Colonic mucosa (tissue), 4 donors: ENCODE measurements around the gene PANX2. TPM values are rescaled to one million over a fixed set of nuclear protein-coding genes. Genes with fewer than 3 reads are reported as not detected.
"Not testable (repeated sequence)": the region's sequence is repeated elsewhere in the genome, so short reads cannot be mapped to it uniquely, and the experiment has no call there.

Experiments
- DNase-seq: peaks from one replicate; pipeline ENCODE4 v3.0.0-alpha.2; 2020
- H3K27ac ChIP-seq: fragments of 200-600 bp; one replicate; pipeline ENCODE4 v1.8.0; 2021
- H3K27me3 ChIP-seq: fragments of 200-600 bp; one replicate; pipeline ENCODE4 v1.8.0; 2021
- H3K36me3 ChIP-seq: fragments of 200-600 bp; one replicate; pipeline ENCODE4 v1.8.0; 2021
- H3K4me1 ChIP-seq: fragments of 200-600 bp; one replicate; pipeline ENCODE4 v1.8.0; 2021; ENCODE audit warnings: mild to moderate bottlenecking
- H3K4me3 ChIP-seq: fragments of 200-600 bp; one replicate; pipeline ENCODE4 v1.8.0; 2021
- H3K9ac ChIP-seq, 2 donors: one replicate each; pipeline ENCODE4 v1.7.0; 2013; ENCODE audit warnings: control low read depth in 2 of 2, low read depth in 2 of 2, low read length in 2 of 2
- H3K9me3 ChIP-seq: fragments of 200-600 bp; one replicate; pipeline ENCODE4 v1.8.0; 2021
- intact Hi-C: fragments of 100-400 bp; cut with DNase I; formaldehyde crosslinking; loops from one replicate; pipeline ENCODE4 v1.14.1; 2022
- total RNA-seq, 2 donors: library from RNA; stranded (reverse); fragmentation: NEBNext Ultra II Directional in 1 of 2; extraction: Animal tissue kit (Norgen Biotek cat#: 25700) in 1 of 2; gene quantifications; one replicate each; pipeline ENCODE4 v1.2.1, GENCODE V29; 2021
- TF ChIP-seq, protein P1 (sequence below): fragments of 200-600 bp; IDR thresholded peaks from one replicate; pipeline ENCODE4 v1.8.0; 2022; ENCODE audit warnings: antibody characterized with exemption, mild to moderate bottlenecking
- donor health status: healthy.
- donor health status: DM: no; HTN: no; CAD: no.
- donor health status: DM: no; HTN: no; CAD: no.

The PANX2 gene
- total RNA-seq, 2 donors from 2014 or later: not detected

DNA sequence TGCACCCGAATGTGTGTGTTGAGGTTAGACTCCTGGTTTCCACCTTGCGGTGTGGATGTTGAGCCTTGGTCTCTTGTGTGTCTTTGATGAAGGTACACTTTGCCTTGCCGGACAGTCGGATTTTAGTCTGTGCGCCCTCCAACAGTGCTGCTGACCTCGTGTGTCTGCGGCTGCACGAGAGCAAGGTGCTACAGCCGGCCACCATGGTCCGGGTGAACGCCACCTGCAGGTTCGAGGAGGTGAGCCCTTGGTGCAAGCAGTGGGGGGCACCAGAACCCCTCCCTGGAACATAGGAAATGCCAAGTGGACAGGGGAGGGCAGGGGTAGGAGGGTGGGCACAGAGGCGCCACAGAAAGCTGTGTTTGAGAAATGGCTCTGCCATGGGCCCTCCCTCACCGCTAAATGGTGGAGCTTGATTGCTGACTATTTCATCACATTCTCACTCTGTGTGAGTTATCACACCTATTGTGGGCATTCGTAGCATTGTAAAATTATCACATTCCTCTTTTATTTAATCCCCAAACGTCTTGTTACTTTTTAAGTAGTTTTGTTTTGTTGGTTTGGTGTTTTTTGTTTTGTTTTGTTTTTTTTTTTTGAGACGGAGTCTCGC, 26.4 kb upstream of the PANX2 start:
- Histone ChIP-seq H3K9ac (no peak overlapping the region), H3K9me3 (no peaks in the 10 kb centered on the region), H3K27me3 (no peaks in the 10 kb centered on the region), H3K4me3 (no peak overlapping the region), H3K4me1 (no peaks in the 10 kb centered on the region), H3K36me3 (no peaks in the 10 kb centered on the region), H3K27ac (no peak overlapping the region)
- intact Hi-C loops: loop anchor here (10.0 kb wide), 1 partner anchor 219 kb away; no protein-coding TSS in a partner anchor
- TF ChIP-seq, protein P1, sequence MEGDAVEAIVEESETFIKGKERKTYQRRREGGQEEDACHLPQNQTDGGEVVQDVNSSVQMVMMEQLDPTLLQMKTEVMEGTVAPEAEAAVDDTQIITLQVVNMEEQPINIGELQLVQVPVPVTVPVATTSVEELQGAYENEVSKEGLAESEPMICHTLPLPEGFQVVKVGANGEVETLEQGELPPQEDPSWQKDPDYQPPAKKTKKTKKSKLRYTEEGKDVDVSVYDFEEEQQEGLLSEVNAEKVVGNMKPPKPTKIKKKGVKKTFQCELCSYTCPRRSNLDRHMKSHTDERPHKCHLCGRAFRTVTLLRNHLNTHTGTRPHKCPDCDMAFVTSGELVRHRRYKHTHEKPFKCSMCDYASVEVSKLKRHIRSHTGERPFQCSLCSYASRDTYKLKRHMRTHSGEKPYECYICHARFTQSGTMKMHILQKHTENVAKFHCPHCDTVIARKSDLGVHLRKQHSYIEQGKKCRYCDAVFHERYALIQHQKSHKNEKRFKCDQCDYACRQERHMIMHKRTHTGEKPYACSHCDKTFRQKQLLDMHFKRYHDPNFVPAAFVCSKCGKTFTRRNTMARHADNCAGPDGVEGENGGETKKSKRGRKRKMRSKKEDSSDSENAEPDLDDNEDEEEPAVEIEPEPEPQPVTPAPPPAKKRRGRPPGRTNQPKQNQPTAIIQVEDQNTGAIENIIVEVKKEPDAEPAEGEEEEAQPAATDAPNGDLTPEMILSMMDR: no peak
- no peak for DNase-seq

DNA sequence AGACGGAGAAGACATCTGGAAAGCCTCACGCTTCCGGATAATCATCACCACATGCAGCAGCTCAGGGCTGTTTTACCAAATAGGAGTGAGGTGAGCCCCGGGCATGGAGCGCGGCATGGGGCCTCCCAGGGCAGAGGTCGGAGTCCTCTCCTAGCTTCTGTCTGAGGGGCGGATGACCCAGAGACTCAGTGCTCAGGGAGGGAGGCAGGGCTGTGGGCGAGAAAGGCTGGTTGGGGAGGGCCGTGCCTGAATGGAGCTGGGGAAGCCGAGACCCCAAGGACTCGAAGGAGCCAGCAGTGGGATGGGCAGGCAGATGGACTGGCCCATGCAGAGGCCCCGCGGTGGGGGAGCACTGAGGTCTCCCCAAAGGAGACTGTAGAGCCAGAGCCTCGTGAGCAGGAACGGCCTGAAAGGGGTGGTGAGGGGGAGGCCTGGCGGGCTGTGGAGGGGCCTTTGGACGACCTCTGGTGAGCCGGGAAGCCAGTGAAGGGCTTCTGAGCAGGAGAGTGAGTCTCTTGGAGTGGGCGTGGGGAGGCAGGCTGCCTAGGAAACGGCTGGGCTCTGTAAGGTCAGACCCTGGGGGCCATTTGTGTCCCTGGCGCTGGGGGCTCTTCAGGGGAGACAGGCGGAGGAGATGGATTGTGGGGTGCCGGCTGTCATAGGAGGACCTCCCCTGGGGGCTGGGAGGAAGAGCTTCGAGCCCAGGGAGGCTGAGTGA, 24.7 kb upstream of the PANX2 start:
- Histone ChIP-seq H3K9me3 (no peaks in the 10 kb centered on the region), H3K27ac (no peak overlapping the region), H3K36me3 (no peaks in the 10 kb centered on the region), H3K4me1 (no peaks in the 10 kb centered on the region), H3K4me3 (no peak overlapping the region), H3K27me3 (no peaks in the 10 kb centered on the region), H3K9ac (no peak overlapping the region)
- intact Hi-C loops: loop anchor here (10.0 kb wide), 1 partner anchor 221 kb away; no protein-coding TSS in a partner anchor
- TF ChIP-seq, protein P1: no peak
- DNase-seq: no peak

DNA sequence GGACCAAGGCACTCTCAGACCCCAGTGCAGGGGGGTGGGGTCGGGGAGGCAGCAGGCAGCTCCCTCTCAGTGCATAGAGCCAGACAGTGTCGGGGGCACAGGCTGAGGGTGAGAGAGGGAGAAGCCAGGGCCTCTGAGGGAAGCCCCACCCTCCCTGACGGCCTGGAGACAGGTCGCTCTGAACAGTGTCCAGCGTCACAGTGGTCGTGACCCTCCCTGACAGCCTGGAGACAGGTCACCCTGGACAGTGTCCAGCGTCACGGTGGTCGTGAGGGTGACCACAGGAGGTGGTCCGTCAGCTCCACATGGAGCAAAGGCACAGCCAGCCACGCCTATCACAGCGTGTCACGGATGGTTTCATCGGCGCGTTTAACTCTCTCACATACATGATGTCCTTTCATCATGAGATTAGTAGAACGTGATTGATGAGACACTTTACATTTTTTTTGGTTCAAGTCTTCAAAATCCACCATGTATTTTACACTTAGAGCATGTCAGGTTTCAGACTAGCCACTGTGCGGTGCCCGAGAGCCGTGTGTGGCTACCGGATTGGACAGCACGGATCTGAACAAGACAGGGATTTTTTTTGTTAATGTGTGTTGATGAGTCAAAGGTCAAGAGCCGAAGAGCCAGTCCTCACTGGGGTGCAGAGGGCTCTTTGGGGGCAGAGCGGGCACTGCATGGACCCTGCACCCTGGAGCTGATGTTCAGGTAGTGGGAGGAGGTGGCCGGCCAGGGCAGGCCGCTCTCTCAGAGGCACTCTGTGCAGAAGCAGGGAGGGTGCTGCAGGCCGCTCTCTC, 23.9 kb upstream of the PANX2 start:
- no peak overlapping the region for H3K27ac ChIP-seq
- TF ChIP-seq, protein P1: peak; percentile 64
- H3K4me1 ChIP-seq: no peaks in the 10 kb centered on the region
- no peaks in the 10 kb centered on the region for H3K9me3 ChIP-seq
- no peak overlapping the region for H3K9ac ChIP-seq
- intact Hi-C loops: loop anchor here (10.0 kb wide), 1 partner anchor 222 kb away; no protein-coding TSS in a partner anchor
- peak; percentile 64 for DNase-seq
- no peaks in the 10 kb centered on the region for H3K27me3 ChIP-seq
- no peaks in the 10 kb centered on the region for H3K36me3 ChIP-seq
- no peak overlapping the region for H3K4me3 ChIP-seq

DNA sequence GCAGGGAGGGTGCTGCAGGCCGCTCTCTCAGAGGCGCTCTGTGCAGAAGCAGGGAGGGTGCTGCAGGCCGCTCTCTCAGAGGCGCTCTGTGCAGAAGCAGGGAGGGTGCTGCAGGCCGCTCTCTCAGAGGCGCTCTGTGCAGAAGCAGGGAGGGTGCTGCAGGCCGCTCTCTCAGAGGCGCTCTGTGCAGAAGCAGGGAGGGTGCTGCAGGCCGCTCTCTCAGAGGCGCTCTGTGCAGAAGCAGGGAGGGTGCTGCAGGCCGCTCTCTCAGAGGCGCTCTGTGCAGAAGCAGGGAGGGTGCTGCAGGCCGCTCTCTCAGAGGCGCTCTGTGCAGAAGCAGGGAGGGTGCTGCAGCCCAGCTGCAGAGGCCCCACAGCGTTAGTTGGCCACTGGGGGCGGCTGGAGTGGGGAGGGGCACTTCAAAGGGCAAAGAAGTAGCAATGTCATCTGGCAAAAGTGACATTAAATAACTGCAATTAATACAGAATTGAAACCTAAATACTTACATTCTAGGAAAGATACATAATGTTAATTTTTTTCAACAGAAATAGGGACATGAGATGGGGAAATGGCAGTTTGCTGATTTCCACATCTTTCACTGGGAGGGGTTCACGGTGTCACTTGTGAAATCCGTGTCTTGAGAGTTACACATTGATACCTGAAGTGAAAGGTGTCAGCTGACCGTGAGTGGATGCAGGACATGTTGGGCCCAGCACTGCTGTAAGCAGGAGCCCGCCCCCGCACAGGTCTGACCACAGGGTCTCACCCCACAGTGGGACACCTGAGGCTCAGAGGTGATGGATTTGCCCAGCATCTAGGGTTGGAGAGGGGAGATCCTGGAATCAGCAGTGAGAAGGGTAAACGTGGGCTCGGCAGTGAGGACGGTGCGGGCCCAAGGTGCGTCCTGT, 23.0 kb upstream of the PANX2 start:
- H3K4me3 ChIP-seq, H3K27ac ChIP-seq: not testable (repeated sequence)
- intact Hi-C loops: loop anchor here (10.0 kb wide), 1 partner anchor 223 kb away; no protein-coding TSS in a partner anchor

DNA sequence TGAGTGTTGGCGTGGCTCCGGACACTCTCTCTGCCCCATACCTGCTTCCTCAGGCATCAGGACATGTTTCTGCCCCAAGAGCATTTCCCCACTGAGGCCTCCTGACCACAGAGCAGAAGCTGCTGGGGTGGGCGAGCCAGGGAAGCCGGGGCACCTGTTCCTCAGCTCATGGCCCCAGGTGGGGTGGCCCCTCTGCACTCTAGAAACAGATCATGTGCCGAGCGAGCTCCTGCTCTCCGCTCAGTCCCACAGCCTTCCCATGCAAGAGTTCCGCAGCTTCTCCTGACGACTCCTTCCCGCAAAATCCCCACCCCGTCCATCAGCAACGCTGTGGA, 22.4 kb upstream of the PANX2 start:
- intact Hi-C loops: loop anchor here (10.0 kb wide), 1 partner anchor 223 kb away; no protein-coding TSS in a partner anchor
- H3K4me1 ChIP-seq: no peaks in the 10 kb centered on the region
- no peak for DNase-seq

More for the DNA sequence above, 23.0 kb upstream of the PANX2 start:
- H3K4me1 ChIP-seq, H3K27me3 ChIP-seq, H3K36me3 ChIP-seq, H3K9ac ChIP-seq, DNase-seq, H3K9me3 ChIP-seq: not testable (repeated sequence)

More for the DNA sequence above, 22.4 kb upstream of the PANX2 start:
- Histone ChIP-seq H3K9me3 (no peaks in the 10 kb centered on the region), H3K36me3 (no peaks in the 10 kb centered on the region), H3K4me3 (no peak overlapping the region), H3K27ac (no peak overlapping the region), H3K9ac (no peak overlapping the region), H3K27me3 (no peaks in the 10 kb centered on the region)
- TF ChIP-seq, protein P1: no peak
